SK-N-DZ (cell line): ENCODE results near the gene FAM117A.
"Not testable (repeated sequence)": the region's sequence is repeated elsewhere in the genome, so short reads cannot be mapped to it uniquely, and the experiment has no call there.

ENCODE experiments used
- DNase-seq: peaks from one replicate; pipeline ENCODE4 v3.0.0-alpha.2; 2015; ENCODE audit warnings: low spot score

The FAM117A gene

DNA sequence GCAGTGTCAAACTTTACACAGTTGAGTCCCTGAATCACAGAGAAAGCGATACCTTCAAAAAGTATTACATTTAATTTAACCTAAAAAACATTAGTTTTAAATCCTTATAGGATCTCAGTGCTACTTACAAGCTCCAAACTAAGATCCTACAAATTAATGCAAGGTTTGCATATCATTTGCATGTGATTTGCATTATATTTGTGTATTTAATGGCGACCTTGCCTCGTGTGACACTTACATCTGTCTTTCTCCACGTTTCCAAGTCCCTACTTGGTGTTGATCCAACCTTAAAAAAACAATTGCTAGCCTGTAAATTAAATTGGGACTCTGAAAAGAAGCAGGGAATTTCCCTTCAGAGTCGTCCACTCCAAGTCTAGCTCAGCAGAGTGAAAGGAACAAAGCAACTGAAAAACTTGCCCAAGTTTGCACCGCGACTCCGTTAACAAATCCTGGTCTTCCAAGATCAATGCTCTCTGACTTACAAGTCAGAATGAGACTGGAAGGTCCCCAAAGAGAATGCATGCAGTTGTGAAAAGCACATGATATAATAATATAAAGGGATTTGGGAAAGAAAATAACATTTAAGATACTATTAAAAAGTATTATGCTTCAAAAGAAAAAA, 739 bp upstream of the FAM117A start:
- DNase-seq = no peak

DNA sequence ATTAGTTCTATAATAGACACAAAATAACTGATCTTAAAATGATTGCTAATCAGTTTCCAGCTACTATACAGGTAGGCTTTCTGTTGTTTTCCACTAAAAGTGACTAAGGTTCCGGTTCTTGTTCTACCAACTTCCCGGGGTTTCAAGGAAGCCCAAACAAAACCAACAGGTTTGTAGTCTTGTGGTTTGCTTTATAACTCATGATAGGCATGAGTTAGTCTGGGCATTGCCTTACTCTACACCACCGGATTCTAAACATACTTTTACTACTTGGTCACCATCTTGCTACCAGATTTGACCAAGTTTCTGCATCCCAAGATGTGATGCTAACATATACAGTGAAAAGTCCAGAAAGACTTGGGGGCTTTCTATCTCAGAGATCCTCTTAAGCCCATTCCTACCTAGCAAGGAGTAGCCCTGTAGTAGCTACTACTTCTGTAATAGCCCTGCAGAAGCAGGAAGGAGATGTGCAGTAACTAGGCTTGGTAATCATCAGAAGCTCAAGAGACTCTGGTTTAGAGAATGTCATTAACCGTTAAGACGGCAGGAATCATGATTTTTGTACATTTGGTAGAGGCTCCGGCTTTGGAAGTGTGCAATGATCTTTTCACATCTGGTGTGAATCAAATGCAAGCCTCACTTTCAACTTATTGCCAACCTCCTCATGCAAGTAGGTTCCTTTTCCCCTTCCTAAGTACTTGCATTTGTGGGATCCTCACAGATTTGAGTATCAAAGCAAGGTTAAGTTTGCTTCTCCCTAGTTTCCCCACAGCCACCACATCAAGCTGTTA, 1.6 kb downstream of the FAM117A start:
- DNase-seq = no peak

DNA sequence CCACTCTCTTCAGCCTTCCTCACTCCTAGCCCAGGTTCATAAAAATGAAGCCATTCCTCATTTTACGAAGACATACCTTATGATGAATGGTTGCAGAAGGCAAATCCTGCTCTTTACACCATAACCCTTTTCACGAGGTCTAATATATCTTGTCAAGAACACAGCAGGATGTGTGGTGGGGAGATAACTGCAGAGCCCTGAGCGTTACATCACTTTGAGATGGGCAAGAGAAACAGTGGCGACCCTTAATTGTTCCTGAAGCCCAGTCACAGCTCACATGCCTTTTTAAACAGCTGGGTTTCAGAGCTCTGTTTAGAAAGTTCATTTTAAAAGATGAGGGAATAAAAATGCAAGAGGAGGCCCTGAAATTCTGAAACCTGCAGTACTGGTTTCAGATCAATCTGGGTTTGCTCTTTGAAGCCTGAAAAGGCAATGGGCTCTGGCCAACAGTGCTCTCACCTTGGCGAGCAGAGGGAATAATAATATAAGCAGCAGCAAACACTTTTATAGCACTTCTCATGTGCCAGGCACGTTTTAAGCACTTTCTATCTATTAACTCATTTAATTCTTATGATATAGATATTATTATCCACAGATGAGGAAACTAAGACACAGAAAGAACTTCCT, 2.9 kb downstream of the FAM117A start:
- DNase-seq = no peak

DNA sequence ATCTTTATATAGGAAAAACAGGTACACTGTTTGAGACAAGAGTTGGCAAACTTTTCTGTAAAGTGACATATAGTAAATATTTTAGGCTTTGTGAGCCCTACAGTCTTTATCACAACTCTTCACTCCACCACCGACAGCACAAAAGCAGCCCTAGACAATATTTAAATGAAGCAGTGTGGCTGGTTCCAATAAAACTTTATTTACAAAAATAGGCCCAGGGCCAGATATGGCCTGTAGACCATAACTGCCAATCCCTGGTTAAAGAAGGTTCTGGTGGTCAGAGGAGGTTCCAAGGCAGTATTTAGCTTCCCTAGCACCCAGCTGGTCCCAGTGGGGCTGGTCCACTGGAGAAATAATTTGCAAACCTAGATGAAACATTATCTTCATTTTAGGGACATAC, 3.6 kb downstream of the FAM117A start:
- DNase-seq = no peak

DNA sequence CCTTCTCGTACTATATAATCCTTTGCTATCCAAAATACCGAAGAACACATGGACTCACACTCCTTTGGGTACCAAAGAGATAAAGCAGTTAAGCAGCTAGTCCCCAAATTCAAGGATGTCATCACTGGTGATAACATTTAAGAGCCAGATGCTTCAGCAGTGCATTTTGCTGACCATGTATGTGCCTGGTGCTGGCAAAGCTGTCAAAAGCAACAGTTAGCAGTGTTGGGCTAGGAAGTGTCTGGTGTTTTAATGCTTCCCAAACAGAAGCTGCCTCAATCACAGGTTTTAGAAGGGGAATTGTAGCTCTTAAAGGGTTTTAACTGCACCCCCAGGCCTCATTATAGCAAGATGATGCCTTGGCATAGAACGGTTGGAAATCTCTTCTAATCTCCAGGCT, 4.7 kb downstream of the FAM117A start:
- DNase-seq = no peak

DNA sequence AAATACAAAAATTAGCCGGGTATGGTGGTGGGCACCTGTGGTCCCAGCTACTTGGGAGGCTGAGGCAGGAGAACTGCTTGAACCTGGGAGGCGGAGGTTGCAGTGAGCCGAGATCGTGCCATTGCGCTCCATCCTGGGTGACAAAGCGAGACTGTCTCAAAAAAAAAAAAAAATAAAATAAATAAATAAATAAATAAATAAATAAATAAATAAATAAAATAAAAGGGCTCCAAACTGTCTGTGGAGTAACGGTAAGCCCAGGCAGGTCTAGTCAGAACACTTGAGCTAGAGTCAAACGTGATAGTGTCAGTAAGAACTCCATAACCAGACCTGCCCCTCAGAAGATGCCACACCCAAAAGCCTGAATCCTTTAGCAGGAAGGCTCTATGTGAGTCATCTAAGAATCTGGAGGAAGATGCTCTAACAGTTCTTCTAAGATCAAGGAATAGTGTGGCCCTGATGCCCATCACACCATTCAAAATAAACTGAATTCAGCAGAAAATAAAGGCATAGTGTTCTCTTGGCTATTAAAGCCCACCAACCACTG, 5.4 kb downstream of the FAM117A start:
- DNase-seq = not testable (repeated sequence)

DNA sequence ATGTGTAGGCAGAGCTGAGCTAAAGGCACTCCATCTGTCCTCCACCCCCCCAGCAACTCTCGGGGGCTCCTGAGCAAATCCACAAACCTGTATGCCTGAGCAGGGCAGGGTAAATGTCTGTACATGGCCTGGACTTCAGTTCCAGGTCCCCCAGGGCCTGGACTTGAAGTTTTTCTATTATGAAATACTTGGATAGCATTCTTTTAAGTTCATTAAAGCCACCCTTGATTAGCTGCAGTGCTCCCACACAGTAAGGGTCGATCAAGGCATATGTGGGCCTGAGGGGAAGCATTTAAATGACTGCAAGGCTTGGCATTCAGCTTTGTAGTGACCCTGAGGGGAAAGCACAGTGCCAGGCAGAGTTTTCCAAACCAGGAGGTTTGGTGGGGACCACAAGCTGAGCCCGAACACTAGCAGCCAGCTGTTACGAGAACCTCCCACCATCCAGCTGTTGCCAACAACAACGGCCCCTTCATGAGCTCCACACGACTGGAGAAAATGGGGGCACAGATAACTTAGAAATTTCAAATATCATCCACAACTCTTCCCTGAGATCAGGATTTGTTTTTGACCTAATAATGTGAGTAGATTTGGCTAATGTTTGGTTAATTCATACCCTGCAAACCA, 6.7 kb downstream of the FAM117A start:
- no peak for DNase-seq

DNA sequence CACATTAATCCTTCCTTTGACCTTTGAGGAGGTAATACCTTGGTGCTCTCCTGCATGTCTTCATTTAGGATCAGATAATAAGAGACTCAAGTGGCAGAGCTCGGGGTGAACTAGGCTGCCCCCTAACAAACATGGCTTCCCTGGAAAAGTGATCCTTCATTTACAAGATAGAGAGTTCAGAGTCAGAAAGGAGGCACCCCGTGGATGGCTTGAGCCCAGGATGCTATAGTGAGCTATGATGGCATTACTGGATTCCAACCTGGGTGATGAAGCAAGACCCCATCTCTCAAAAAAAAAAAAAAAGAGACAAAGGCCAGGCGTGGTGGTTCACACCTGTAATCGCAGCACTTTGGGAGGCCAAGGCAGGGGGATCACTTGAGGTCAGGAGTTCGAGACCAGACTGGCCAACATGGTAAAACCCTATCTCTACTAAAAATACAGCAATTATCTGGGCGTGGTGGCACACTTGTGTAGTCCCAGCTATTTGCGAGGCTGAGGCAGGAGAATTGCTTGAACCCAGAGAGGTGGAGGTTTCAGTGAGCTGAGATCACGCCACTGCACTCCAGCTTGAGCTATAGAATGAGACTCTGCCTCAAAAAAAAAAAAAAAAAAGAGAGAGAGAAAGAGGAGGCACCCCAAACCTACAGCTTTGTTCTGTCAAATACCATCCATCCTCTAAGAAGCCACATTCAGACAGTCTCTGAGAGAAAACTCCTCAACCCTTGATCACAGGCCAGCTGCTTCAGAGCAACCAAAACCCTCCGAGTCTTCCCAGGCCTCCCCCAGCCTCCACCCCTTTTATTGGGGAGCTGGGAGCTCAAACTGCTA, 7.4 kb downstream of the FAM117A start:
- DNase-seq = no peak

DNA sequence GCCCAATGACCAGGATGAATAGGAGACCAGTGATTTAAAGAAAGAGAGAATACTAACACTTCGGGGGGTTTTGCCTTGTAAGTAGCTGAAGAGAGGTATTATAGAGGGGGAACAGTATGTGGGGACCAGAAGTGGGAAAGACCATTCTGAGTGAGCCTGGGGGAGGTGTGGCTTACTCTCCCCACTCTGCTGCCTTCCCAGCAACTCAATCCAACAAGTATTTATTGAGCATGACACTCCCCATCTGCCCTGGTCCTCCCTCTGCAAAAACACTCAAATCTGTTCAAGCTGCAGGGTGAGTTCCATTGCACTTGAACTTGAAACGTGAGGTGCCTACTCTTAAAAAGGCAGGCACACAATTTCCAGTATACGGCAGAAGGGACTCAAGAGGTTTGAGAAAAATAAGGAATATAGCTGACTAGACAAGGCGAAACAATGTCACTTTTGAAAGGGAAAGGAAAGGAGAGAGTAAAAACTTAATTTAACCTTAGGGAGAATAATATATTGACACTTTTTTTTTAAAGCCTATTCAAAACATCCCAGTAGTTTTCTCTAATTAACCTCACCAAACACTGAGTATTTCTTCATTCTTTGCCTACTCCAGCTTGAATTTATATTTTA, 8.2 kb downstream of the FAM117A start:
- no peak for DNase-seq

DNA sequence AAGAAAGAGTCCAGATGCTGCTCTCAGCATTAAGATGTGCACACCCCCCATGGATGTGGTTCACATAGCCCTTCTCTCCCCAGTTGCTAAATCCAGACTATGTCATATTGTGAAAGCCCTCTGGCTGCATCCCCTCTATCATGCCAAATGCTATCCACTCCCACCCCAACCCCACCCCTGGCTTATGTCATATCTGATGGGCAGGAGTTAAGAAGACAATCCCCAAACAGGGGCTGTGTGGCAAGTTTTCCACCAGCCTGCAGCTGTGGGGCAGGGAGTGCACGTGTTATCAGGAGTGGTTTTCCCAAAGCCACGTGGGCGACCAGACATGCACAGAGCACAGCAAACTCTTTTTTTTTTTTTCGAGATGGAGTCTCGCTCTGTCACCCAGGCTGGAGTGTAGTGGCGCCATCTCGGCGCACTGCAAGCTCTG, 10.0 kb downstream of the FAM117A start:
- no peak for DNase-seq

DNA sequence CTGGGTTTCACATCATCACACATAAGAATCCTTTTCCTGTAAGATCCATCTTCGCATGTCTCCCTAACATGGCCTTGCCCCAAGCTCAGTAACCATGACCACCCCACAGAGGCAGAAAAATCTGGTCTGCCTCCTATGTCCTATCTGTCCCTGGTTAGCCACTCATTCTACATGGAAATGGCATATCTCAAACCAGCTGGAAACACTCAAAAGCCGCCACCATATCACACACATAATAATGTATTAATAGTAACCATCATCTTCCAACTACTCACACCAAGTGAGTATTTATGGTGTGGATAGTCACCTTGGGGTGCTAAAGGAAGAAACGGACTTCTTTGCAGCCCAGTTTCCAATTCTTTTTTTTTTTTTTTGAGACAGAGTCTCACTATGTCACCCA, 11.4 kb downstream of the FAM117A start:
- DNase-seq = no peak

DNA sequence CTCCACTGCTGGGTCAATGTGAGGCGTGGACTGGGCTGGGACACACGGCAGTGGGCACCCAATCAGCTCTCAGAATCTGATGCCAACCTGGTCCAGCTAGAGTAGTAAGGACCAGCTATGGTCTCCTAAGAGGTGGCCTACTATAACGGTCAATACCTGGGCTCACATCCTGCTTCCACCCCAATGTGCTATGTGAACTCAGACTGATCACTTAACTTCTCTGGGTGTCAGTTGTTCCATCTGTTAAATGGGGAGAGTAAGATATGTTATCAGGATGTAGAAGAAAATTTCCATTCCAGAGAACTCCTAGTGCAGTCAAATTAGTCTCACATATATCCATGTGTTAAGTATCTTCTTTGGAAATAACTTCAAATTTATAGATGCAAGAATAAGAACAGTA, 14.2 kb downstream of the FAM117A start:
- no peak for DNase-seq

DNA sequence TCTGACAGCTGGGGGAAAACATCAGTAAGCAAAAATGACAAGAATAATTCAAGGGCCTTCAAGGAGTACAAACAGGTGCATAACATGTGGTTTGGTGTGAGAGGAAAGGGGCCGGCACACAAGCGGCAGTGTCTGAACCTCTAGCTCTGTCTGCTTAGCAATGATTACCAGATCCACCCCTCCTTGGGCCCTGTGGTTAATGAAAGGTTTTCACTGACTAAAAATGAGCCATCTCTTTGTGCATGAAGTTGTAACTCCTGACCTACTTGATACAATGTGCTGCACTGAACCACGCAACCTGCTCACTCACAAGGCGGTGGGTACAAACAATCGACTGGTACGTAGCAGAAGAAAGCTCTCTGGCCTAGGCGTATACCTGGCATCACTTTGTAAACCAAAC, 15.1 kb downstream of the FAM117A start:
- DNase-seq = no peak

DNA sequence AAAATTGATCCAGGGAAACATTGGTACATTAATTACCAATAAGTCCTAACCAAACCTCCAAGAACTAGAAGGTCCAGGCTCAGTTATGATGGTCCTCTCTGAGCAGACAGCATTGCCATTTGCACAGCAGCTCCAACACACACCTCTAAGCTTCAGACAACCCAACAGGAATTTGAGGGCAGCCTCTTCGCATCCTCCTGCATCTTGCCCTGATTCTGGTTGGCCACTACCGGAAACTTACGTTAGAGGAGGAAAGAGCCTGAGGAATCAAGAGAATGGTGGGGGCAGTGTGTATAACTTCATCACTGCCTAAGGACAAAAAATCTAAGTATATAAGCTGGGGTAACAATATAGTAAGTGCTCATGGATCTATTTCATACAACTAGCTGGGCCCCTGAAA, 15.7 kb downstream of the FAM117A start:
- no peak for DNase-seq

DNA sequence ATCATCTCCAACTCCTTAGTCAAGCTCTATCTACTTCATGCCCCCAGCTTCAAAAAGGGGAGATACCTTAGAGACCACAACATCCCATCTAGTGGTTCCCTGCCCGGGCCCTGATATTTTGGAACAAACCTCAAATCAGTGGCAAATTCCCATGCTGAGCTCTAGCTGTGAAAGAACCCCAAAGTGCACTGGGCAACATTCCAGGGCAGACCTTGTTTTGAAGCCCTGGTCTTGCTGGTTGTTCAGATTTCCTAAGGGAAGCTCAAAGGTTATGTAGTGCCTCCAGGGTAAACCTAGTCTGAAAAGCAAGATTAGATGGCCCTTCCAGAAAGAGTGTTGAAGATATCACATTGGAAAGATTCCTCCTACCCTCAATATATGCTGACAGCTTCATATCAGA, 16.3 kb downstream of the FAM117A start:
- no peak for DNase-seq

DNA sequence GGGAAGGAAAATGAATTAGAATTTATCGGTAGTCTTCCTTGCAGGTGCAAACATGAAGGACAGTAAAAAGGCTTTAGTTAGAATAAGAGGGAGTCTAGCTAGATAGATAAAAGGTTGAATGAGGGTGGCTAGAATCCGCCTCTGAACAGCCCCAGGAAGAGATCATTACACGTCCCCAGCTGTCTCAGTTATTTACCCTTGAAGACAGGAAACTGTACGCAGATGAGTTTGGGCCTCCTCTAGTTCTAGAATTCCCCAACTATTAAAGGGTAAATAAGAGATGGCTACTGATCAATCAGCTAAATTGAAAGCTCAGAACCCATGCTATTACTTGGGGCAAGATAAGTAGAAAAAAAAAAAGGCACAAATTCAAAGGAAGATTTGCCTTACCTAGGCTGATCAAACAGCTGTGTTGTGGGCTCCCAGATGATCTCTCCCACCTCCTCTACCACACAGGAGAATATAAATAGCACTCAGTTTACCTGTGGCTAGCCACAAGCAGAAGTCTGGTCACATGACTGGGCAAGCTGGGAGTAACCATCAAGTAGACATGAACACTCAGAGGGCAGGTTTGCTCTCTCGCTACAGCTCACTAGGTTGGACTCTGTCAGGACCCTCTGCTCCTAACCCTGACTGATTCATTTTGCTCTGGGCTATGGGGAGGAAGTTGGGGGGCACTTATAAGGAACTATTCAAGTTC, 17.0 kb downstream of the FAM117A start:
- DNase-seq = no peak

DNA sequence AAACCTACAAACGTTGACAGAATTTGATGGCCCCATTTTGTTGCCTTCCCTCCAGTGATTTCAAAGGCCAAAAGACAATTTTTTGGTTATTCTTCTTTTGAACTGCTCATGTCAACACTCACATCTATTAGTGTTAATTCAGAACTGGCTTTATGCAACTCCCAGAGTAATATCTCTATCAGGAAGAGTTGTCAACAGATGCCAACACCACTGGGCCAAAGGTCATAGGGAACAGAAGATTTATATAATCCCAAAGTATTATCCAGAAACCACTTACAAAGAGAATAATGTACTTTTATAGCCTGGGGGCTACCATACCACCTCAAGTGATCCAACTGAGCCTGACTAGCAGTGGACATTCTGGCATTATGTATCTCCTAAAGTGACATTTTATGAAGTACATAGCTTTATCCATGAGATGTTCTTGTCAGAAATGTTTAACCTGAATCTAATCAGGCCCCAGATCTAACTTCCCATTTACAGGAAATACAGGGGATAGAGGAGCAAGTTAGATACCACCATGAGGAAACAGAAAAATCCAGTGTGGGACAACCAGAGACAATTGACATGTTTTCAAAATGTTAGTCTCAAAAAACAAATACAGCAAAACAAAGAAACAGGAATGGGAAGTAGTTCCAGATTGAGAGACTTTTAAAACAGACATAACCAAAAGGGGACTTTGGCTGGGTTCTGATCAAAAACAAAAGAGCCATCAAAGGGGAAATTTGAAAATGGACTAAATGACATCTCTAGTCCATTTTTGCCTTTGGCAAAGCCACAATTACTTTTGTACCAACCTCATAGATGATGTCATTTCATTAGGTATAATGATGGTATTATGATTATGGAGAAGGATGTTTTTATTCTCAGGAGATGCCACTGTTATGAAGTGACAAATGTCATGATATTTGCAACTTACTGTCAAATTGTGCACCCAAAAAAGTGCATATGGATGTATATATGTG, 18.5 kb downstream of the FAM117A start:
- no peak for DNase-seq

DNA sequence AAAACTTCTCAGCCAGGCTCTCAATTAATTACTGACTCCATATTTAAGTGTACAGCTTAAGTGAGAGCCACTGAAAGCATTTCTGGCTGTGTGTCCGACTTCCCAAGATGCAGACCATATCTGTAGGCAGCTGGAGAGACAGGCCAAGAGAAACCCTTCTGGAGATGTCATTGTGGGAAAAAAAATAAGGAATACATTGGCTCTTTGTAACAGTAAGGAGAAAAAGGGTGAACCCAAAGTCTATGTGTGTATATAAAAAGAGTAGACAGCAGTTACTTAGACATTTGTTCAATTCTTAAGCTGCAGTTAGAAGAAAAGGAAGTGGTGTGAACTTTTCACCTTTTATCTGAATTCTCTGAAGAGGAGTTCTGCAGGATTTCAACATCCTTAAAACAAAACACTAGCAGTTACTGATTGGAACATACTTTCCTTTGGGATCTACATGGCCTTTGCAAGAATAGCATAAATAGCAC, 21.7 kb downstream of the FAM117A start:
- no peak for DNase-seq

DNA sequence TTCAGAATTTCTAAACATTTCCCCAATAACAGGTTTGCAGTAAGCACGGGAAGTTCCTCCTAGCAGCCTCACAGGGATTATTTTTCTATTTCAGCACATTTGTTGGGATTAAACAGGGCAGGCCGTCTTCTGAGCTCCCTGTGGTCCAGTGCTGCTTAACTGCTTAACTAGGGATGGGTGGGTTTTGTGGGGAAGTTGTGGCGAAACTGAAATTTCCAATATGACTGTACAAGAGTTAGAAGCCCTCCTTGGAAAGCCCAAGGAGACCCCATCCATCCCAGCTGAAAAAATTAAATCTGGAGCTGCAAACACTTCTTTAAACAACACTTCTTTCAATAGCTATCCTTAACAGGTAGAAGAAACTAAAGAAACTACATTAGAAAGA, 22.2 kb downstream of the FAM117A start:
- no peak for DNase-seq
